GM19468 (cell line): Measurements from ENCODE around the gene ELN.
"Not testable (repeated sequence)": the region's sequence is repeated elsewhere in the genome, so short reads cannot be mapped to it uniquely, and the experiment has no call there.

Source experiments
- ATAC-seq: cut with Tn5 transposase; IDR thresholded peaks from one replicate; pipeline ENCODE4 v1.9.1; 2021; ENCODE audit warnings: mild to moderate bottlenecking, moderate library complexity, moderate number of reproducible peaks; ENCODE audit not compliant: unreplicated experiment; ENCODE audit errors: extremely low read depth

Gene ELN

GRCh38 chr7:74000489-74001149 lies 27.4 kb upstream of the ELN start:
- no peak for ATAC-seq

DNA sequence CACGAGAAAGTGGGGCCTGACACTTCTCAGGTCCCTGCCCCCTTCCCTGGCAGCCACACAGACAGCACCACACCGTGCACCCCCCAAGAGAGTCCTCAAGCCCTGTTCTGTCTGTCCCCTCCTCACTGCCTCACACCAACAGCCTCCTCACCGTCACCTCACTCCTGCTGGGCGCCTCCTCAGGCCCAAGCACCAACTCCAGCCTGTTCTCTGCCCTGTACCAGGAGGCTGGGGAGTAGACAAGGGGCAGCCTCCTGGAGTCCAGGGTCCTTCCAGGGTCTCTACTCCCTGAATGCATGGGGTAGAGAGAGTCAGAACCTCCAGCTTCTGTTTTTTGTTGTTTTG lies 26.9 kb upstream of the ELN start:
- no peak for ATAC-seq

GRCh38 chr7:74002474-74003017 lies 25.4 kb upstream of the ELN start:
- no peak for ATAC-seq

DNA sequence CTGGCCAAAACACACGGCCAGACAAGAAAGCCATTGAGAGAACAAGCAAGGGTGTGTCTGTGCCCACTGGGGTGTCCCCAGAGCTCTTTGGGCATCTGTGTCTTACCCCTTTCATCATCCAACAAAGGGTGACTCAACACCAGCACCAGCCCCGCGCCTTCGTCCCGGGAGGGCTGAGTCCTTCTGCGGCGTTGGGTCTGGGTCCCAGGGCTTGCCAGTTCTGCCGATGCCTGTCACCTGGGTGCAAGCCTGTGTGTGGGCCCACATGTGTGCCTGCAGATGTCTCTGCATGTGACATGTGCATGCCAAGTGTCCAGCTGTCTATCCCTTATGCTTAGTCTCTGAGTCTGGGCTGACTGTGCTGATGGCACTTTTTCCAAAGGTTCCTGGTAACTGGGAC lies 24.4 kb upstream of the ELN start:
- no peak for ATAC-seq

- no peak for ATAC-seq
Measured at GRCh38 chr7:74006032-74006431, 21.9 kb upstream of the ELN start.

DNA sequence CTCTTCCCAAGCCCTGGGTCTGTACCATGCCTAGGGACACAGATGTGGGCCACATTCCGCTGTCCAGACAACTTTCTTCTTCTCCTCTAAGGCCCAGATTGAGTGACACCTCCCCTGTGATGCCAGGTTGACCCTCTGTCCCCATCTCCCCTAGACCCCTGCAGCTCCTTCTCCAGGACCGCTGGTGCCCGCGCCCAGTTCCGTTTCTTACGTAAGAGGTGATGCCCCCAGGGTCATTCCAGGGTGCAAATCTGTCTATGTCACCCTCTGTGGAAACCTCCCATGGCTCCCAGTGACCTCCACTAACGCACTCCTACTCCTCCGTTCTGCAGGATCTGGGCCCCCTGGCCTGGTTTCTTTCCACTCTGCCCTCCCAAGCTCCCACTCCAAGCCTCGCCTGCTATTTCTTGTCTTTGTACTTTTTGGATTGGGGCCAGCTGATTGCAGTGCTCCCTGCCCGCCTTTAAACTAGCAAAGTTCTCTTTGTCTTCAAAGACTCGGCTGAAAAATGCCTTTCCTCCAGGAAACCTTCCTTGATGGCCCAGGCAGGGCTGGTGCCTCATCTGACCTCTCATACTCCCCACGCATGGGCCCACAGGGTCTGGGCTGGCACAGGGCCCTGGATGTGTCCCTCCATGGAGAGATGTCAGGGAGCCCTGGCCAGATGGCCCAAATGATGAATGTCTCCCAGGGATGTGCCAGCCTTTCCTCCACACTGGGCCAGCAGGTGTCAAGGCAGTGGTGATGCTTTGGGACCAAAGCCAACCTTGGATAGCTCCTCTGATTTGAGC lies 21.3 kb upstream of the ELN start:
- ATAC-seq = no peak

GRCh38 chr7:74007242-74007567 lies 20.8 kb upstream of the ELN start:
- ATAC-seq = no peak

DNA sequence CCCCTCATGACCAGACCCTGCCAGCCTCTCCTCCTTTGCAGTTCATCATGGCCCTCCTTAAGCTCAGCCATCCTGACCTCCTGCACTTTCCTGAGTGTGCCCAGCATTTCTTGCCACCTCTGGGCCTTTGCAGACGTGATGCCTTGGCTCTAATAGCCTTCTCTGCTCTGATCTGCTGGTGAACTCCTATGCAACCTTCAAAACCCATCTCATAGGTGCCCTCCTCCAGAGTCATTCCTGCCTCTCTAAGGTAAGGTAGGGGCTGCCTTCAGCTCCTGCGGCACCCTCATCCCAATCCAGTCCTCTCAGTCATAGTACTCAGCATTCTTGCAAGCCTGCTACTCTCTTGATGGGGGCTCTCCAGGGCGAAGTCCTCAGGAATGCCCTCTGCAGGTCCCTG lies 19.3 kb upstream of the ELN start:
- ATAC-seq = no peak

DNA sequence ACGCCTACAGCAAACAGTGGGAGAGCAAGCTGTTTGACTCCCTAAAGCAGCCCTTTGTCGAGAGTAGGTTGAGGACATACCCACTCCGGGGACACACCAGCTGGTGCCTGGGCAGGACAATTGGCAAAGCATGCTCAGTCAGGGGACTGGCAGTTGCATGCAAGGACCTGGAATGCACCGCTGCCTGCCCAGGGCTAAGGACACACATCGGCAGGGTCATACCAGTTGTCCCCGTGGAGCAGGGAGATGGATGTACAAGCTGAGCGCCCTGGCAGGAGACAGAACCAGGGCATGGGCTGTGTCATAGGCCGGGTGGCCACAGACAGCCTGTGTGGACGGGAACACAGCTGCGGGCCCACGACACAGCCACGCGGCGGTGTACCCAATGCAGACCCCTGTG lies 18.3 kb upstream of the ELN start:
- ATAC-seq = no peak

DNA sequence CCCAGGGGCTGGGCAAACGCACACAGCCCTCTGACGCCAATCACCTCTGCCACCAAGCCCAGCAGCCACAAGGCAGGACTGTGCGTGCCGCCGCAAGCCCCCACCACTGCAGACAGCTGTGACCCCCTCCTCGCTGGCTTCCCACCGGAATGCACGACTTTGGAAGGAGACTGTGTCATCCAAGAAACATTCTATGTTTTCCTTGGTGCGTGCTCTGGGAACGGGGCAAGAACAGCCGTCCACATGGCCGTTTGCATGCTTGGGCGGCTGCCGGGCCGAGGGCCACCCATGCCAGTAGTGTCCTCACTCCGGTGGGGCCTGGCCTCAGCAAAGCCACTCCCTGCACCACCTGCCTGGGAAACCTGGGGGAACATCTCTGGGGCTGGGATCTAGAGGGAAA lies 17.6 kb upstream of the ELN start:
- ATAC-seq = no peak

DNA sequence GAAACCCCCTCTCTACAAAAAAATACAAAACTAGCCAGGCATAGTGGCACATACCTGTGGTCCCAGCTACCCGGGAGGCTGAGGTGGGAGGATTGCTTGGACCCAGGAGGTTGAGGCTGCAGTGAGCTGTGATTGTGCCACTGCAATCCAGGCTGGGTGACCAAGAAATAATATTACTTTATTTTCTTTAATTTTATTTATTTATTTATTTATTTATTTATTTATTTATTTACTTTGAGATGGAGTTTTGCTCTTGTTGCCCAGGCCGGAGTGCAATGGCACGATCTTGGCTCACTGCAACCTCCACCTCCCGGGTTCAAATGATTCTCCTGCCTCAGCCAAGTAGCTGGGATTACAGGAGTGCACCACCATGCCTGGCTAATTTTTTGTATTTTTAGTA lies 16.6 kb upstream of the ELN start:
- not testable (repeated sequence) for ATAC-seq

DNA sequence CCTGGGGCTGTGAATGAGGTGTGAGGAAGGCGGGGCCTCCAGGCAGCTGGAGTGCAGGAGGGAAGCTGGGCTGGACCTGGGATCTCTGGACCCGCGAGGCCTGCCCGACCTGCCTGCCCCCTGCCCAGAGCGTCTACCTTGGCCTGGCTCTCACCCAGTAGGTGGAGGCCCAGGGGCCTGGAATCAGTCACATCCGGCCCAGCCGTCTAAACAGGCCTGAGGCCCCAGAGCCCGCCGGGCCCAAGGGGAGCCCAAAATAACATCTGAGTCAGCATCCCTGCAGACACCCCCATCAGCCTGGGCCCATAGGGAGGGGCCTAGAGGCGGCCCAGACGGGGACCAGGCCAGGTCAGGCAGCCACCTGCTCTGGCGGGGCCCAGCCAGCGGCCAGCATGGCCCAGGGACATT lies 15.1 kb upstream of the ELN start:
- peak; percentile 64 for ATAC-seq

- ATAC-seq = no peak
Measured at GRCh38 chr7:74013539-74014272, 14.3 kb upstream of the ELN start.

DNA sequence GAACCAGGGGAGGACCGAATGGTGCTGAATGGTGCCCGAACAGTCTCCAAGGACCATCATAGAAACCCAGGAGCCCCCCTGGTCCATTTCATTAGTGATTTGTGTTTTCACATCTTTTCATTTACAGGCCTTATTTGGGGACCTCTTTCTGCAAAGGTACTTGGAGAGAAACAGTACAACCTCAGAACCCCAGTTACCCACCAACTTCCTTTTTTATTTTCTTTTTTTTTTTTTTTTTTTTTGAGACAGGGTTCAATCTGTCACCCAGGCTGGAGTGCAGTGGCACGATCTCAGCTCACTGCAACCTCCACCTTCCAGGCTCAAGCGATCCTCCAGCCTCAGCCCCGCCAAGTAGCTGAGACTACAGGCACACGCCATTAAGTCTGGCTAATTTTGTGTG lies 13.0 kb upstream of the ELN start:
- no peak for ATAC-seq

GRCh38 chr7:74015670-74016069 lies 12.3 kb upstream of the ELN start:
- ATAC-seq = no peak

GRCh38 chr7:74017125-74017524 lies 10.8 kb upstream of the ELN start:
- no peak for ATAC-seq

GRCh38 chr7:74018246-74018895 lies 9.6 kb upstream of the ELN start:
- no peak for ATAC-seq

DNA sequence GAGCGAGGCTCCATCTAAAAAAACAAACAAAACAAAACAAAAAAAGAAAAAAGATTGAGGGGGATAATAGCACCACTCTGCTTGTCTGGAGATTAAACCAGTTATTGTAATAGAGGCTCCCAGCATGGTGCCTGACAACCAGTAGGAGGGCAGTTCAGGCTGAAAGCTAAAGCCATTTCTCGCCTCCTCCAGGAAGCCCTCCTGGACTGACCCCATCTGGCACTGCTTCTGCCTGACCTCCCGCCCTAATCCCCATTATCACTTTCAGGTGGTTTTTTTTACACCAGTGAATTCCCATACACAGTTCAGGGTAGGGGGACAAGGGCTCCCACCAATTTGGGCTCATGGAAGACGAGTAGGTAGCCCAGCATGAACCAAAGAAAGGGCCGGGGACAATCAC lies 8.8 kb upstream of the ELN start:
- no peak for ATAC-seq

GRCh38 chr7:74020390-74020789 lies 7.6 kb upstream of the ELN start:
- no peak for ATAC-seq

DNA sequence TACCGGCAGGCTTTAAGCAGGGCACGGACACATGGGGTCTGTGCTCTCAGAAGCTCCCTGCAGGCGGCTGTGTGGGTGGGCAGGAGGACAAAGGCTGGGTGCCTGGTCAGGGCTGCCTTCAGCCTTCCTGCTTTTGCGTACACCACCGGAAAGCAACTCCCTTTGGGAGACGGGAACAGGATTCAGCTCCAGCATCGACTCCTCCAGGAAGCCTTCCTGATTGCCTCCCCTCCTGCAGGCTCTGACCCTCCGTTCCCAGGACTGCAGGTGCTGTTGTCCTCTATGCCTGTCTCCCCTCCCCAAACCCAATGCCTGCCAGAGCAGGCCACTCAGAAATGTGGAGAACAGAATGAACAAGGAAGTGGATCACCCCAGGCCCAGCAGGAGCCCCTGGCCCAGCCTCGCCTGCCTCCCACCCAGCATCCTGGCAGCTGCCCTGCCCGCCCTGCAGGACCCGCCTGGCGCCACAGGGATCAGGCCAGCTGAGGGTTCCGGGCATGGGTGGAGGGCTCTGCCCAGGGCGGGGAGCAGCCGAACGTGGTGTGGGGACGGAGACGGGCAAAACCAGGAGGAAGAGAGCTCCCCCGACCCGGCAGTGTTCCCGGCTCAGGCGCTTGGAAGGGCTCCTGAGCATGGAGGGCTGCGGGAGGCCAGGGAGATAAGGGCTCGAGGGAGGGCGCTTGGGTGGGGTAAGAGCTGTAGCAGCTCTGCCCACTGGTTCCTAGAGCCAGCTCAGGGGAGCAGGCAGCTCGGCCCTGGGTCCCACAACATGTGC lies 6.2 kb upstream of the ELN start:
- no peak for ATAC-seq
